HL-60/S4 treated with retinoic acid at 250 ng/mL for 4 days and 3 days (cell line): ENCODE results near the gene NPY4R2.
"Not testable (repeated sequence)": the region's sequence is repeated elsewhere in the genome, so short reads cannot be mapped to it uniquely, and the experiment has no call there.

Source experiments
- in situ Hi-C: fragments of 300-500 bp; cut with MboI; formaldehyde crosslinking; loops from 2 replicates; pipeline ENCODE4 v1.7.0; 2022; ENCODE audit warnings: low sequenced_read_pairs

The NPY4R2 gene

DNA sequence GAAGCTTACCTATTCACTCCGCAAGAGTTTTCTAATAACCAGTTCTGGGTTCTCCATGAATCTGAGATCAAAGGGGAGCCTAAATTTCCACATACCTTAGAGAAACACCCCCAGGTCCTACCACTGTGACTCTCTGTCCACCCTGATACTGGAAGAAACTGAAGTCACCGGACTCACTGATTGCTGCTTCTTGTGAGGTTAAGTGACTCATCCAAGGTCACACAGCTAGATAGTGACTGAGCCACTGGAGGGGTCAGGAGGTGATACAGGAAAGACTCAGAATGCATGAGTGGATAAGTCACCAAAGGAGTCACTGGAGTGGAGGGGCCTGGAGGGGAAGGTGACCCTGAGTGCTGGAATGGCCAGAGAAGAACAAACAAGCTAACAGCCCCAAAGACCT lies 9.8 kb downstream of the NPY4R2 start:
- in situ Hi-C loops: not testable (repeated sequence)

DNA sequence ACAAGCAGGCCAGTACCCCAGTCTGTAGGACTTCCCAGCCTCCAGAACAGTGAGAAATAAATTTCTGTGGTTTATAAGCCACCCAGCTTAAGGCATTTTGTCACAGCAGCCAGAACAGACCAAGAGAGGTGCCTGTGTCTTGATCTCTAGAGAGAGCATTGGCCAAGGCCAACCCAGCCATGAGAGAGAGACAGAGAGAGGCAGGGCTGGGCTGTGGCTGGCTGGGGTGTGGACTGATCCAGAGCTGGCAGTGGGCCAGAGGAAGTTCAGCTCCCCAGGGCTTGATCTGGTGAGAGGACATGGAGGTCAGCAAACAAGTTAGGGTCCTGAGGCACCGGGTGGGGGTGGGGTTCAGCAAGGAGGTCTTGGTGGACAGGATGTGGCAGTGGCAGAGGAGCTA lies 14.4 kb downstream of the NPY4R2 start:
- in situ Hi-C loops: not testable (repeated sequence)

DNA sequence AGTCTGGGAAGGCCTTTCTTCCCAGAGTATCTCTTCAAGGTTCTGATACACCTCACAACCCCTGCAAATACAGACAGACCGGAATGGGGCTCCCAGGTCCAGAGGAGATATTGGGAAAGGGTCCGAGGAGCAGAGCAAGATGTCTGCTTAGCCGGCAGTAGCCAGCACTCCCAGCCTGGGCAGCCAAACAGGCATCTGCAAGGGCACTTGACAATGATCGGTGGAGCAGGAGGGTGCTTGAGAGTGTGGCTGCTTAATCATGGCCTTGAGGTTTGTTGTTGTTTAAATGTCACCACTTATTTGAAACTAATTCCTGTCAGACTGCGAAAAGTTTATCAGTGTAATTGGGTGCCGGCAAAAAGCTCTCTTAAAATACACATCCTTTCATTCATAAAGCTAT lies 15.0 kb downstream of the NPY4R2 start:
- in situ Hi-C loops: not testable (repeated sequence)

DNA sequence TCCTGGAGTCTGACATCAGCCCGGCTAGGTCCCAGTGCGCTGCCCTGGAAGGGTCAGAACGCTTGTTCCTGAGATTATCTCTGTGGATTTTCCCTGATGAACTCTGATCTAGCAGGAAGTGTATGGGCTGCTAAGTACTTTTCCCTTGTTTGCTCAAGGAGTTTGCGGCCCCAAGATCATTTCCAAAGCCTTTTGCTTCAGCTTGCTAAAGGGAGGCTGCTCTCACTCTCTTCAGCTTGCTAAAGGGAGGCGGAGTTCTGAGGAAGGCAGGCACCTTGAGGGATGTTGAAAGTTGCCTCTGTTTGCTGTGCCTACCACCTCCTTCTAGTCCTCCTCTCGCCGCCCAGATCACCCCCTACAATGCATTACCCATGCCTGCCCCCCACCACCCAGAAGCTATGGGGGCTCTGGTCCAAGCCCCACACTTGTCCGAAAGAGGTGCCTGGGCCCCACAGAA lies 18.3 kb downstream of the NPY4R2 start:
- in situ Hi-C loops: not testable (repeated sequence)

DNA sequence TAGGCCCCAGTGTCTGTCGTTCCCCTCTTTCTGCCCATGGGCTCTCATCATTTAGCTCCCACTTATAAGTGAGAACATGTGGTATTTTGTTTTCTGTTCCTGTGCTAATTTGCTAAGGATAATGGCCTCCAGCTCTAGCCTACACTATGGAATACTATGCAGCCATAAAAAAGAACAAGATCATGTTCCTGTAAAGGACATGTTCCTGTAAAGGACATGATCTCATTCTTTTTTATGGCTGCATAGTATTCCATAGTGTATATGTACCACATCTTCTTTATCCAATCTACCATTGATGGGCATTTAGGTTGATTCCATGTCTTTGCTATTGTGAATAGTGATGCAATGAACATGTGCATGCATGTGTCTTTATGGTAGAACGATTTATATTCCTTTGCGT lies 19.2 kb downstream of the NPY4R2 start:
- in situ Hi-C loops: not testable (repeated sequence)

DNA sequence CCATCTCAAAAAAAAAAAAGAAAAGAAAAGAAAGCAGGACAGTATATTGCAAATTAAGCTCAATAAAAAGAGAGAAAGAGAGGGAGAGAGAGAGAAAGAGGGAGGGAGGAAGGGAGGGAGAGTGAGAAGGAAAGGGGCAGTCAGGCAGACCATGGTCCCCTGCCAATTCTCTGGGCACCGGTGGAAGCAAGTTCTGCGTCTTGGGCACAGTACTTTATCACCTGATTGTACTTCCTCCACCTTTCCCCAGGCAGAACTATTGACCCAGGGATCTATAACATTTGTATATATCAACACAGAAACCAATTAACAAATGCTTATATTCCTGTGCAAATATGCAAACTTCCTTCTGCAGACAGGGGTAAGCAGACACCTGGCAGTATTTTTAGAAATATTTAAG lies 22.4 kb downstream of the NPY4R2 start:
- in situ Hi-C loops: not testable (repeated sequence)

DNA sequence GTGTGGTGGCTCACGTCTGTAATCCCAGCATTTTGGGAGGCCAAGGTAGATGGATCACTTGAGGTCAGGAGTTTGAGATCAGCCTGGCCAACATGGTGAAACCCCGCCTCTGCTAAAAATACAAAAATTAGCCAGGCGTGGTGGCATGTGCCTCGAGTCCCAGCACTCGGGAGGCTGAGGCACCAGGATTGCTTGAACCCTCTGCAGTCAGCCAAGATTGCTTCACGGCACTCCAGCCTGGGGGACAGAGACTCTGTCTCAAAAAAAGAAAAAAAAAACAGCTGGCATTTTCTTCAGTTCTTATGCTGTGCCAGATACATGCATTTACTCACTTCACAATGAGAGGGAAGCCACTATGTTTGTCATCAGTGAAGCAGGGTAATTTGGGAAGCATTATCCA lies 22.9 kb downstream of the NPY4R2 start:
- in situ Hi-C loops: not testable (repeated sequence)

DNA sequence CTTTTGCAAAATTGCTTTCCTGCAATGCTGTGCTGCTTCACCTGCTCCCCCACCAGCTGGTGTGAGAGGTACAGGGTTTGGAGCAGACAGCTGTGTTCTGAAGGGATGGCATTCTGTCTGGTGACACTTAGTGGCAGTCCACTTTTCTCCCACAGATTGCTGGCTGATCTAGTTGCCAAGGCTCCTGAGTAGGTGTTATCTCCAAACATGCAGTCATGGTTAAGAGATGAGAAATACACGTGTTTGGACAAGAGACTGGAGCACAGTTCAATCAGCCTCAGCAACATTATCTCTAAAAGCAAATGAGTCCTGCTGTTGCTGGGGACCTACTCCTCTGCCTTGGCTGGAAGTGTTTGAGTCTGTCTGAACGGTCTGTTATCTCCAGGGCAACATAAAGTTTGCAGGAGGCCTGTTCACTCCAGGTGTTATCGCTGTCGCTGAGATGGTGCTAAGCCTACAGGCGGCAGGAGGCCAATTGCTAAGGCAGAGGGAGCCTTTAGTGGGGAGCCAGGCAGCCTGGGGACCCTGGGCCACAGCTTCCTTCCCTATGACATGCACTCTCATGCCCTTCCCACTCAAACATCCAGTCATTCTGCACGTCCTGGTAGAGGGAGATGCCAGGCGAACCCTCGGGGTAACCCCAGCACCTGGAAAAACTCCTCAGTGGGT lies 24.0 kb downstream of the NPY4R2 start:
- in situ Hi-C loops: not testable (repeated sequence)

DNA sequence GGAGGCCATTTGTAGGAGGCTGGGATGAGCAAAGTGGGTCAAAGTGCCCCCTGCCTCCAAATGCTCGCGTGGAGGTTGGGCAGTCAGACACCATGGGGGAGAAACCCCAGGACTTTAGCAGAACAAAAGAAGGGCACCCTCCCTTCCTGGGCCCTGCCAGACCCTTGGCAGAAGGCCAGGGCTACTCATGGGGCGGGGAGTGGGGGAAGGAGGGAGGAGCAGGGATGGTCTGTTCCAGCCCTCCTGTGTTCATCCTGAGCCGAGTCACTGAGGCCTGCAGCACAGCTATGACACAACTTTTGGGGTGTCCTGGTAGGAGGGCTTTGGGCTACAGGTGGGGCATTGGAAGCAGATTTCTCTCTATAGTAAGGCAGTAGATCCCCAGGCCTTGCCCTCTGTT lies 24.9 kb downstream of the NPY4R2 start:
- in situ Hi-C loops: not testable (repeated sequence)

DNA sequence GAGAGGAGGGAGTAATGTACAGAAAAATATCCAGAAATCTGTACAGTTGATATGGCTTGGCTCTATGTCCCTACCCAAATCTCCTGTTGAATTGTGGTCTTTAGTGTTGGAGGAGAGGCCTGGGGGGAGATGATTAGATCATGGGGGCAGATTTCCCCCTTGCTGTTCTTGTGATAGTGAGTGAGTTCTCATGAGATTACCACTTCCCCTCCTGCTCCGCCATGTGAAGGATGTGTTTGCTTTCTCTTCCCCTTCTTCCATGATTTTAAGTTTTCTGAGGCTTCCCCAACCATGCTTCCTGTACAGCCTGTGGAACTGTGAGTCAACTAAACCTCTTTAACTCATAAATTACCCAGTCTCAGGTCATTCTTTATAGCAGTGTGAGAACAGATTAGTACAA lies 29.0 kb downstream of the NPY4R2 start:
- in situ Hi-C loops: not testable (repeated sequence)

DNA sequence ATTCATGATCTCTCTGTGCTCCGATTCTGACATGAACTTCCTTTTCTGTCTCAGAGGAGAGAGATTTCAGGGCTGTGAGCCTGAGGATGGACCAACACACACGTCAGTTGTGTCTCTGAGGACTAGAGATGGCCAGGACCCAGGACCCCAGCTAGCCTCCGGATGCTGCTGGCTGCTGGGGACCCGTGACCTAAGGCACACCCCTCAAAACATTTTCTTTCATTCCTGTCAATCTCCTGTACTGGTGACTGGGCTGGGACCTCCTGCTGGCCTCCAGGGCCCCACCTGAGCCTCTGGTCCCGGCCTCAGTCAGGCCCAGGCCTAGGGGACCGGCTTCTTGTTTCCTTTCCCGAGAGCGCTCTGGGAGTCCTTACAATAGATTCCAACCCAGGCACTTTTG lies 38.7 kb downstream of the NPY4R2 start:
- in situ Hi-C loops: not testable (repeated sequence)

DNA sequence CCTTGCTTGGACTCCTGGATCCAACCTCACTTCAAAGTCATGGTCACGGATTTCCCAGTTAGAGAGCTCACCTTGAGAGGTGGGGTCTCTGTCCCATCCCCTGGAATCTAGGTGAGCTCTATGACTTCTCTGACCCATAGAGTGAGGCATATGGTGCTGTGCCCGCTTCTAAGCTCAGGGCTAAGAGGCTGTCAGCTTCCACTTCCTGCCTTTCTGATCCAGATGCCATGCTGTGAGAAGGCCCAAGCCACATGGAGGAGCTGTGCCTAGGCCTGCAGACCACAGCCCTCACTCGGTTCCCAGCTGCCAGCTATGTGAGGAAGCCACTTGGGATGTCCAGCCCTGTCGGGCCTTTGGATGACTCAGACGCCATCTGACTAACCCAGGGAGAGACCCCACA lies 41.2 kb downstream of the NPY4R2 start:
- in situ Hi-C loops: not testable (repeated sequence)

DNA sequence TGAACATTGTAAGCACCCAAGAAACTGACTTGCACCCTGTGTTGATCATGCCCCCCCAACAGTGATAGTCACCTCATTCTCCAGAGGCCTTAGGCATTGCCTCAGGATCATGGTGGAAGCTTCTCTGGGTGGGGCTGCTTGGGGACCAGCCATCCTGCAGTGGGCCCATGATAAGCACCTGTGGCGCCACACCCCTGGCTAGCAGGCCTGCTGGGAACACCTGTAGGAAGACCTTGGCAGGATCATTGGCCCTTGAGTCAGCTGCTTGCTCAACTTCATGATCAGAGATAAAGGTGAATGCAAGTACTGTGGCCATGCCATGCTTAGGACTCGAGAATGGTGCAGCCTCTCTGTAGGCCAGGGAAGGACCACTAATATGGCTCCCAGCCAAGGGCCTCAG lies 42.2 kb downstream of the NPY4R2 start:
- in situ Hi-C loops: not testable (repeated sequence)

DNA sequence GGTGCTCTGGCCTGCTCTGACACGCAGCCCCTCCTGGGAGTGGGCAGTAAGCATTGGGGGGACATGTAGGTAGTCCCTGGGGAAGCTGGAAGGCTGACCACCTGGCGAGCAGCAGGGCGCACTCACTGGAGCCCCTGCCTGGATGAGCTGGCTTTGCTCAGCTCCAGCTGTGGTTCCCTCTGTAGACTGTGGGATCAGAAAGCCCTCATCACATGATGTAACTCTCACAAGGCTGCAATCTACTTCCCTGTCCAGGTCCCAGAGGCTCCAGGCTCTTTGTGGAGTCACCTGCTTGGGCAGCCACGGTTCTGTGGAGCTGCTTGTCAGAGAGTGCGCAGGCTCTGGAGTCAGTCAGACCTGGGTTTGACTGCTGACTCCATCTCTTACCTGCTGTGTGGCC lies 44.3 kb downstream of the NPY4R2 start:
- in situ Hi-C loops: not testable (repeated sequence)

DNA sequence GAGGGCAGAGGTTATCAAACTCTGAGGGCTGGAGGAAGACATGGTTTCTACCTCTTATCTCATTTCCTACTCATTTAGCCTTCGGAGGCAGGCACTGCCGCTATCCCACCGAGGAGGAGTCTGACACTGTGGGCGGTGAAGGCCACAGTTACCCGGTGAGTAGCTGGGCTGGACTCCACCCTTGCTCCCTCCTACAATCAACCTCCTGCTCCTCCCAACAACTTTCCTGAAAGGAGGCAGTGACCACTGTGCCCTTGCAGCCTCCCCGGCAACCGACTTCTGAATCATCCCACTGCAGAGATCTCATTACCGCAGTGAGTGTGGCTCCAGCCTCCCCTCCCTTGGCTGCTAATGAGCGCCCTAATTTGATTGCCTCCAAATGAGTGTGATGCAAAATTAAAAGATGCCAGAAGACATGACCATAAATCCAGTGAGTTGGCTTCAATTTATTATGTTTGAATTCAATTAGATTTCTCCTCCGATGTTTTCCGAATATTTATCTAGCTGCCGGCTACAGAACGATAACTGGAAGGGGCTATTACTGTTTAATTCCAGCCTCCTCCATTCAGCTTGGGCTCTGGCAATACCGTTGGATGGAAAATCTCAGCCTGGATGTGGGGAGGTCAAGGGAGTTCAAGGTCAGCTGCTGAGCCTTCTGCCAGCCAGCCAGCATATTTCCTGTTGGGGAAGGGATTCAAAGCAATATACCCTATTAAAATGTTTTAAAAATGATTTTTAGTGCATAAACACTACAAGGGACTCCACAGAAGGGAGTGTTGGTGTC lies 46.0 kb downstream of the NPY4R2 start:
- in situ Hi-C loops: not testable (repeated sequence)

DNA sequence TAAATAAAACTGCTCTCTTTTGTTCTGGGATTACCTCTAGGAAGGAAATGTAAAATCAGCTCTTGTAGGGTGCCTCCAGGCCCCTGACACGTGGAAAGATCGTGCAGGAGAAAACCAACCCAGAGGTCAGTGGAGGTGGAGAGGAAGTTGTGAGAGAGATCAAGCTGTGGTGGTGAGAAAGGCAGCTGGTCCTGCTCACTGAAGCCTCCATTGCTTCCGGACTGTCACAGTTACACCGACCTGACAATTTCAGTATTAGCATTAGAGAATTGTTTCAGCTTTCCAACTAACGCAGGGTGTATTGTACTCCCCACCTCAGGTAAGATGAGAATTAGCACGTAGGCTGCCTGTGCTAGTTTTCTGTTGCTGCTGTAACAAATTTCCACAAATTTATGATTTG lies 50.5 kb downstream of the NPY4R2 start:
- in situ Hi-C loops: not testable (repeated sequence)

DNA sequence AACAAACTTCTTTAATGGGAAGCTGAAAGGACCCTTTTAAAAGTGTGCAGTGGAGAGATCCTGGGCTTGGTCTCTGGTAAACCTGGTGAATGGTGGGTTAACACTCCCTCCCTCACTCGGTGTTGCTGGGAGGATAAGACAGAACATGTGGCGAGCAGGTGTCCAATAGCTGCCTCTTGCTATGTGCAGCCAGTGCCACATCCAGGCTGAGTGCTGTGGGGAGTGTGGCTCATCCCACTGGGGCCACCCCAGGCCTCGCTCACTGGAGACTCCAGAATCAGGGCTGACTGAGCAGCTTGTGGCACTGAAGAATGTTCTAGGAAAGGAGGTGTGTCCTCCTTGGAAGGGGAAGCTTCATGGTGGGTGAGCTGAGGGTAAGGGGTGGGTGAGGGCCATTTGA lies 51.6 kb downstream of the NPY4R2 start:
- in situ Hi-C loops: not testable (repeated sequence)

DNA sequence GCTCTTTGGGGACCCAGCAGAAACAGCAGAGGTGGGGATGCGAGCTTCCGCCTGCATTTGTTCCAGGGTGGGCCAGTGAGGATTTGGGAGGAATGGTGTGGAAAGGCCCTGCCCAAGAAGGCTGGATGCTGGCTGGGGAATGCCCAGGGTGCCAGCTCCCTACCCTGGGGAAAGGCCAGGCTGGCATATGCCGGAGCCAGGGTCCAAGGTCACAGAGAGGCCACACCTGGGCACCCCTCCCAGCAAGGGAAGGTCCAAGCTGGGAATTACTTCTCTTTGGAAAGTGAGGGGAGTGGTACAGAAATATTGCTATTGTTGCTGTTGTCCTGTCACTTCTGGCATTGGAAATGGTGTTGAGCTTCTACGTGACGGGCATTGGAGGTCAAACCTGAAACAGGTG lies 53.1 kb downstream of the NPY4R2 start:
- in situ Hi-C loops: not testable (repeated sequence)

DNA sequence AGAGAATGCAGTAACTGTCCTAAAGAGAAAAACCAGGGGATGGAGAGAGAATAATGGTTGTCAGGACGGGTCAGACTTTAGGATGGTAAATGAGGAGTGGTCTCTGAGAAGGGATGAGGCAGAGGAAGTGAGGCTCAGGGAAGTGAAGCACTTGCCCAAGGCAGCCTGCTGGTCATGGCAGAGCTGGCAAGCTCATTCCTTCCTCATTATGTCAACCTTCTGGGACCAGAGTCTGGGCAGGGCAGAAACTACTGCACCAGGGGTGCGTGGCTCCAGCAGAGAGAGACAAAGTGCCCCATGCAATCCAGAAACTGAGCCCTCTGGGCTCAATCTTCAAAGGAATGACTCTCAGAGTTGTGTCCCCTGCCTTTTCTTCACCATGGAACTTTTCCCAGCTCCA lies 53.6 kb downstream of the NPY4R2 start:
- in situ Hi-C loops: not testable (repeated sequence)
